ENCODE data around the gene ZNF205.
"Not testable (repeated sequence)": the region's sequence is repeated elsewhere in the genome, so short reads cannot be mapped to it uniquely, and the experiment has no call there.

Gene ZNF205

DNA sequence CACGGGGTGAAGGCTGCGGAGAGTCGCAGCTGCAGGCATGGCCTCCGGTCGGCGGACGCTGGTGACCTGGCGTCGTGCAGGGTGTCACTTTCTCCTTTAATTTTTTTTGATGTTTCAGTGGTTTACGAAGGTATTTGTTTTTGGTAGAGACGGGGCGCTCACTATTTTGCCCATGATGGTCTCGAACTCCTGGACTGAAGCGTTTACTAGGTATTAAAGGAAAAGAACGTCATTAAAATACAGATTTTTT, 39.6 kb downstream of the ZNF205 start:
- DNase-seq: peak; percentile 60

- peak; percentile 87 for DNase-seq
These were observed 40.0 kb downstream of the ZNF205 start for GRCh38 chr16:3152277-3152990.

DNA sequence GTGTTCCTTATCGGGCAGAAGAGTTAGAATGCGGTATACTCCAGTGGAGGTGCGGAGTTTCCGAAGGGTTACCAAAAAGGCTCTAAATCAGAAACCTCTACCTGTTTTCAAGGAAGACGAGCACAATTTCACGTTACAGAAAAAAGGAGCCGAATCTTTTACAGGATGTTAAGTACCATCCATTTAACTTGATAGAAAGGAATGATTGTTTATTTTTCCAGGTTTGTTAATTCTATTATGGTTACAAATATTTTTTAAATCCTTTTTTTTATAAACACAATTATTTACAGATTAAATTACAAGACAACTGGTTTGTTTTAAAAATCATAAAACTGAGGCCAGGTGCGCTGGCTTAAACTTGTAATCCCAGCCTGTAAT, 40.6 kb downstream of the ZNF205 start:
- no peak for DNase-seq

- DNase-seq: no peak
These were observed 42.8 kb downstream of the ZNF205 start for GRCh38 chr16:3155181-3155580.

GRCh38 chr16:3155972-3156371, 43.6 kb downstream of the ZNF205 start:
- DNase-seq: no peak

DNA sequence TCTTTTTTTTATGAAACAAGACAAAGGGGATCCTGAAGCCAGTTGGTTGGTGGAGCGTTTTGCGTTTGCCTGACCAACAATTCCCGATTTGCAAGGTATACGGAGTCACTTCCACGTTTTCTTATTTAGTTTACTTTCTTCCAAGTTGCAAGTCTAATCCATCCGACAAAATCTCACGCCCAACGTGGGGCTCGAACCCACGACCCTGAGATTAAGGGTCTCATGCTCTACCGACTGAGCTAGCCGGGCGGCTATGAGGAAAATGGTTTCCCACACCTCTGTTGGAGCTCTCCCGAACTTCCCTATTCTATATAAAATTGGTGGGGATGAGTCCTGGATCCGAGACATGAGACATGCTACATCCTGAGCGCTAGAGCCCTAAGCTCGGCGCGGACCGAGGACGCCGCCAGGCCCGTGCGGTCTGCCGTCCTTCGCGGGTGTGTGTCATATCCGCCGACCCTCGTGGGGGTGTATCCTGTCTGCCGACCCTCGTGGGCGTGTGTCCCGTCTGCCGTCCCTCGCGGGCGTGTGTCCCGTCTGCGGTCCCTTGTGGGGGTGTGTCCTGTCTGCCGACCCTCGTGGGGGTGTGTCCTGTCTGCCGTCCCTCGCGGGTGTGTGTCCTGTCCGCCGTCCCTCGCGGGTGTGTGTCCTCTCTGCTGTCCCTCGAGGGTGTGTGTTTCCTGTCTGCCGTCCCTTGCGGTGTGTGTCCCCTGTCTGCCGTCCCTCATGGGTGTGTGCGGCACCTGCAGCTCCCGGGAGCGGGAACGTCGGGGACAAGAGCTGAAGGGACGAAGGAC, 45.0 kb downstream of the ZNF205 start:
- DNase-seq: peak; percentile 71

DNA sequence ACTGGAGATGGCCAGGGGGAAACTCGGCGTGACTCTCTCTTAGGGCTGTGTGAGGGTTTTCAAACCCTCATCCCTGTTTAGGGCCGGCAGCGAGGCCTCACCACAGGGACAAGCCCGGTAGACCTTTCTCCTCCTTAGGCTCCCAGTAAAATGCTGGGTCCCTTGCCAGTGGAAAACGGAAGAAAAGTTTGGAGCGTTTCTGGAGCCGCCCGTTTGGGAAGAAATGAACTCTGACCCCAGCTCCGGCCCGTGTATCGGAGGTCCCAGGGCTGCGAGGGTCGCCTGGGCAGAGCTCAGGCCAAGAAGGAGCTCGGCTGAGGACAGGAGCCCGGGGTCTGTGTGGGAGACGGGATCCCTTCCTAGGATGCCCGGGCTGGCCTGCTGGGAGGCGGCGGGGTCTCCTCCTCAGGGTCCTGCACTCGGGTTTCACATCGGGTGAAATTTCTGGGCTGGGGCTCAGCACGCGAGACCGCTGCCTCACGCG, 45.7 kb downstream of the ZNF205 start:
- no peak for DNase-seq

DNA sequence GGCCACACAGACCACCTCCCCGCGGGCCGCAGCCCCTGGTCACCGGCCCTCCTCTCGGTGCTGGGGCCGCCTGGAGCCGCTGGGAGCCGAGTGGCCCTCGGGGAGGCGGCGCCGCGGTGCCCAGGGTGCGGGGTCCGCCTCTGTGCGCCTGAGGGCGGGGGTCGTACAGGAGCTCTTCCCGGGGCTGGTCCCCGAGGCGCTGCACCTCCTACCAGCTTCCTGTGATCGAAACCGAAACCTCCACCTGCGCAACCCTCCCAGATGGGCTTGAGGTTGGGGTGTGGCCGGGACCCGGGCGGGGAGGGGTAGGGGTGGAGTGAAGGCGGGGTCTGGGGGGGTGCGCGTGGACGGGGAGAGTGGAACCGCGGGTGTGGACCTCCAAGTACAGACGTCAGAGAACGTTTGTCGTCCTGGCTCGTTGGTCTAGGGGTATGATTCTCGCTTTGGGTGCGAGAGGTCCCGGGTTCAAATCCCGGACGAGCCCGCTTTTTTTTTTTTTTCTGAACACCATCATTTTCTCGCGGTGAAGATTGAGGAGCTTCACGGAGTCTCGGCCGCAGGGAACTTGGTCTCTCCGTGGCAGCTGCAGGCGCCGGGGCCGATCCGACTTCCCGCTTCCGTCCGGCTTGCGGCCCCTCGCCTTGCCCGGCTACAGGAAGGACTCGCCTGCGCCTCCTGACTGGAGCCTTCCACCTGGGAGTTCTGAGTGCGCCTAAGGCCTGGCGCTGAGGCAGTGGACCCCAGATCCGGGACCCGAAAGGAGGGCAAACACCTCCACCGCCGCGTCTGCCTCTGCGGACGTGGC, 46.3 kb downstream of the ZNF205 start:
- peak; percentile 96 for DNase-seq

DNA sequence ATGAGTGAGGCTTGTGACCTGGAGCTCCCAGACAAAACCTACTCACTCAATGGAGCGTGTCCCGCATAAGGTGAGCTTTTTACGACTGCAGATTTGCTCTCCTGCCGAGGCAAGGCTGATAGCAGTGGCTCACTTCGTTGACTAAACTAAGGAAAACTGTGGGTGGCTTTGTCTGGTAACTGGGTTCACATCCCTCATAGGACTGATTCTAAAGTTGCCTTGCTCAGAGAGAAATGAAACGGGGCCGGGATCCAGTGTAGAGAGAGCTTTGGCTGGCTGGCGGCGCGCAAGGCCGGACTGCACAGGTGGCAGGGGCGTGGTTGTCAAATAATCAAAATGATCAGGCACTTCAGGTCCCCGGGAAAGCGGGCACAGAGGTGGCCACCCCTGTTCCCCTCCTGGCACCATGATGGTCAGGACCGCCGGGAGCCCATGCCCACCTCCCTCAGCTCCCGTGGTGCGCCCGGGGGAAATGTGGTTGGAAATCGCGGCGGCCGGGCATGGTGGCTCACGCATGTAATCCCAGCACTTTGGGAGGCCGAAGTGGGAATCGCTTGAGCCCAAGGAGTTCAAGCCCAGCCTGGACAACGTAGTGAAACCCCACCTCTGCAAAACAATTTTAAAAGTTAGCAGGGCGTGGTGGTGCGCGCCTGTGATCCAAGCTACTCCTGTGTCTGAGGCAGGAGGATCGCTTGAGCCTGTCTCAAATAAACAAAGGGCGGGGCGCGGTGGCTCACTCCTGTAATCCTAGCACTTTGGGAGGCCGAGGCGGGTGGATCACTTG, 49.0 kb downstream of the ZNF205 start:
- DNase-seq: no peak

- no peak for DNase-seq
These were observed 52.0 kb downstream of the ZNF205 start for GRCh38 chr16:3164121-3164991.

DNA sequence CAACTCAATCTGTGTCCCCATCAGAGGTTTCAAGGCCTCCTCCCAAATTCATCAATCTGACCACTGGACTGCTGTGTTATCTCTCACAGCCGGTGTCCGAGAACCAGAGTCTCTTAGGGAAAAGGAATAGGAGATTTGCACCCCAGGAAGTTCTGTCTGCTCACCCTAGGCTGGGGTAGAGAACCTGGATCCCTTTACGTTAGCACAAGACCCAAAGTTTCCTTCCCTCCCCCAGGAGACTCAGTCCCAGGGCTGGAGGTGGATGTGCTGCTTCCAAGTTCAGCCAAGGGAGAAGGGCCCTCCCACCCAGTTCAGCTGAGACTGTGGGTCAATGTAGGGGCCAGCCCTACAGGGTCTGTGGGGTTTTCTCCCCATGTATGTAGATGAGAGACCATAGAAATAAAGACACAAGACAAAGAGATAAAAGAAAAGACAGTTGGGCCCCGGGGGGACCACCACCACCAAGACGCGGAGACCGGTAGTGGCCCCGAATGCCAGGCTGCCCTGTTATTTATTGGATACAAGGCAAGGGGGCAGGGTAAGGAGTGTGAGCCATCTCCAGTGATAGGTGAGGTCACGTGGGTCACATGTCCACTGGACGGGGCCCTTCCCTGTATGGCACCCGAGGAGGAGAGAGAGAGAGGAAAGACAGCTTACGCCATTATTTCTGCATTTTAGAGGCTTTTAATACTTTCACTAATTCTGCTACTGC, 52.9 kb downstream of the ZNF205 start:
- DNase-seq: no peak

- DNase-seq: no peak
These were observed 54.1 kb downstream of the ZNF205 start for GRCh38 chr16:3166505-3166886.

DNA sequence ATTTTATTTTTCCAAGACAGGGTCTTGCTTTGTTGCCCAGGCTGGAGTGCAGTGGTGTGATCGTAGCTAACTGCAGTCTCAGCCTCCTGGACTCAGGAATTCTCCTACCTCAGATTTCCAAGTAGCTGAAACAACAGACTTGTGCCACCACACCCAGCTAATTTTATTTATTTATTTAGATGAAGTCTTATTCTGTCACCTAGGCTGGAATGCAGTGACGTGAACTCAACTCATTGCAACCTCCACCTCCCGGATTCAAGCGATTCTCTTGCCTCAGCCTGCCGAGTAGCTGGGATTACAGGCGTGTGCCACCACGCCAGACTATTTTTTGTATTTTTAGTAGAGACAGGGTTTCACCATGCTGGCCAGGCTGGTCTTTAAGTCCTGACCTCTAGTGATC, 56.3 kb downstream of the ZNF205 start:
- DNase-seq: not testable (repeated sequence)

Measured in CD4-positive, alpha-beta T cell treated with Interleukin-10 for 1 hour (primary cell).